ELR (cell line): ENCODE data around the gene GOLGA1.

Source experiments
- DNase-seq: peaks from one replicate; pipeline ENCODE4 v3.0.0-alpha.2; 2015; ENCODE audit warnings: low read depth

GOLGA1 gene

GRCh38 chr9:124835026-124835557 is 105.8 kb downstream of the GOLGA1 start:
- peak; percentile 53 for DNase-seq

- DNase-seq = peak; percentile 72
These were observed 106.3 kb downstream of the GOLGA1 start for GRCh38 chr9:124834591-124834990.

- DNase-seq = no peak
These were observed 109.1 kb downstream of the GOLGA1 start for GRCh38 chr9:124831642-124832364.

GRCh38 chr9:124830593-124830992 is 110.3 kb downstream of the GOLGA1 start:
- no peak for DNase-seq

- peak; percentile 13 for DNase-seq
These were observed 111.6 kb downstream of the GOLGA1 start for GRCh38 chr9:124829334-124829669.

- no peak for DNase-seq
These were observed 112.2 kb downstream of the GOLGA1 start for GRCh38 chr9:124828489-124829333.
